Esophagus squamous epithelium (tissue), 4 donors: ENCODE measurements around the gene ITPK1.

Experiments used
- CTCF ChIP-seq, 6 experiments: fragments of 450-650 bp in 4 of 6; fragments of 200-600 bp in 2 of 6; sonication (generic) in 2 of 6; IDR thresholded peaks; one replicate each; pipeline ENCODE4 v1.5.1; 2016 to 2019; ENCODE audit warnings: antibody characterized with exemption in 6 of 6, mild to moderate bottlenecking in 4 of 6, moderate library complexity in 4 of 6
- POLR2A ChIP-seq, 4 donors: fragments of 450-650 bp; IDR thresholded peaks; one replicate each; pipeline ENCODE4 v1.6.1; 2017; ENCODE audit warnings: antibody characterized with exemption in 4 of 4, mild to moderate bottlenecking in 4 of 4, moderate library complexity in 3 of 4

GRCh38 chr14:93026339-93026738, 89.4 kb downstream of the ITPK1 start:
- TF ChIP-seq CTCF (IDR thresholded peaks at IDR 0.05) (no peak), POLR2A (IDR thresholded peaks at IDR 0.05) (no peak)
